SH-SY5Y (cell line): ENCODE data around the gene SLC44A1.

Experiments
- GATA2 ChIP-seq: IDR thresholded peaks from 2 replicates; pipeline ENCODE4 v1.6.1; 2011; ENCODE audit warnings: mild to moderate bottlenecking, low read depth, low read length
- GATA3 ChIP-seq: IDR thresholded peaks from 2 replicates; pipeline ENCODE4 v1.6.1; 2011; ENCODE audit warnings: low read depth, mild to moderate bottlenecking, low read length, moderate library complexity

- no peak for TF ChIP-seq GATA3
- TF ChIP-seq GATA2: no peak
Observed at GRCh38 chr9:105468875-105469274, 224.4 kb downstream of the SLC44A1 start.
